ENCODE measurements around the gene RNASE11. TPM values are rescaled to one million over a fixed set of nuclear protein-coding genes. Genes with fewer than 3 reads are reported as not detected.

RNASE11 gene
- total RNA-seq, 1 donor from 2014 or later: not detected

- TF ChIP-seq CTCF (IDR thresholded peaks at IDR 0.05): no peak
- TF ChIP-seq POLR2A (IDR thresholded peaks at IDR 0.05): no peak
- no peak for TF ChIP-seq POLR2AphosphoS5 (IDR thresholded peaks at IDR 0.05; ENCODE audit: insufficient read depth in 1 of 2, low read depth in 1 of 2)
- intact Hi-C loops (cut with DNase I): no loop called here
- no peaks in the 10 kb centered on the region for H3K4me1 ChIP-seq
- H3K4me3 ChIP-seq: no peak overlapping the region
- no peaks in the 10 kb centered on the region for H3K27me3 ChIP-seq
- no peaks in the 10 kb centered on the region for H3K36me3 ChIP-seq
- H3K27ac ChIP-seq: no peak overlapping the region
- no peaks in the 10 kb centered on the region for H3K9me3 ChIP-seq
- DNase-seq (ENCODE audit: extremely low spot score in 2 of 2): no peak
These were observed 28.3 kb downstream of the RNASE11 start for GRCh38 chr14:20559461-20559904.

- Histone ChIP-seq H3K36me3 (no peaks in the 10 kb centered on the region), H3K9me3 (no peaks in the 10 kb centered on the region), H3K4me3 (no peak overlapping the region), H3K27ac (no peak overlapping the region), H3K4me1 (no peaks in the 10 kb centered on the region), H3K27me3 (no peaks in the 10 kb centered on the region)
- intact Hi-C loops (cut with DNase I): no loop called here
- no peak for DNase-seq (ENCODE audit: extremely low spot score in 2 of 2)
- TF ChIP-seq CTCF (IDR thresholded peaks at IDR 0.05) (no peak), POLR2AphosphoS5 (IDR thresholded peaks at IDR 0.05; ENCODE audit: insufficient read depth in 1 of 2, low read depth in 1 of 2) (no peak), POLR2A (IDR thresholded peaks at IDR 0.05) (no peak)
These were observed 30.6 kb downstream of the RNASE11 start for GRCh38 chr14:20557212-20557542.

GRCh38 chr14:20556500-20557211 is 31.1 kb downstream of the RNASE11 start:
- H3K4me1 ChIP-seq: no peaks in the 10 kb centered on the region
- H3K27ac ChIP-seq: no peak overlapping the region
- intact Hi-C loops (cut with DNase I): no loop called here
- TF ChIP-seq POLR2A (IDR thresholded peaks at IDR 0.05): no peak
- H3K4me3 ChIP-seq: no peak overlapping the region
- H3K36me3 ChIP-seq: no peaks in the 10 kb centered on the region
- H3K27me3 ChIP-seq: no peaks in the 10 kb centered on the region
- no peak for DNase-seq (ENCODE audit: extremely low spot score in 2 of 2)
- no peaks in the 10 kb centered on the region for H3K9me3 ChIP-seq

- no peak for DNase-seq (ENCODE audit: extremely low spot score in 2 of 2)
- no peaks in the 10 kb centered on the region for H3K36me3 ChIP-seq
- no peak for TF ChIP-seq CTCF (IDR thresholded peaks at IDR 0.05)
- TF ChIP-seq POLR2A (IDR thresholded peaks at IDR 0.05): no peak
- TF ChIP-seq POLR2AphosphoS5 (IDR thresholded peaks at IDR 0.05; ENCODE audit: insufficient read depth in 1 of 2, low read depth in 1 of 2): no peak
- H3K4me3 ChIP-seq: no peak overlapping the region
- no peak overlapping the region for H3K27ac ChIP-seq
- H3K27me3 ChIP-seq: no peaks in the 10 kb centered on the region
- intact Hi-C loops (cut with DNase I): no loop called here
- no peaks in the 10 kb centered on the region for H3K4me1 ChIP-seq
- no peaks in the 10 kb centered on the region for H3K9me3 ChIP-seq
These were observed 32.0 kb downstream of the RNASE11 start for GRCh38 chr14:20555845-20556244.

- intact Hi-C loops (cut with DNase I): no loop called here
- no peaks in the 10 kb centered on the region for H3K9me3 ChIP-seq
These were observed 34.8 kb downstream of the RNASE11 start for GRCh38 chr14:20553024-20553423.

More at GRCh38 chr14:20553024-20553423, 34.8 kb downstream of the RNASE11 start:
- no peaks in the 10 kb centered on the region for H3K4me1 ChIP-seq
- H3K36me3 ChIP-seq: no peaks in the 10 kb centered on the region
- H3K4me3 ChIP-seq: no peak overlapping the region
- no peak for DNase-seq (ENCODE audit: extremely low spot score in 2 of 2)
- TF ChIP-seq CTCF (IDR thresholded peaks at IDR 0.05) (no peak), POLR2A (IDR thresholded peaks at IDR 0.05) (no peak), POLR2AphosphoS5 (IDR thresholded peaks at IDR 0.05; ENCODE audit: insufficient read depth in 1 of 2, low read depth in 1 of 2) (no peak)
- no peaks in the 10 kb centered on the region for H3K27me3 ChIP-seq
- no peak overlapping the region for H3K27ac ChIP-seq
